ENCODE measurements around the gene DDIAS. TPM values are rescaled to one million over a fixed set of nuclear protein-coding genes. Genes with fewer than 3 reads are reported as not detected.

The DDIAS gene
- total and polyA plus RNA-seq, 2 donors (not counting 1 experiment from before 2014, with no cell fraction given), result 2.3 to 3.0 TPM

DNA sequence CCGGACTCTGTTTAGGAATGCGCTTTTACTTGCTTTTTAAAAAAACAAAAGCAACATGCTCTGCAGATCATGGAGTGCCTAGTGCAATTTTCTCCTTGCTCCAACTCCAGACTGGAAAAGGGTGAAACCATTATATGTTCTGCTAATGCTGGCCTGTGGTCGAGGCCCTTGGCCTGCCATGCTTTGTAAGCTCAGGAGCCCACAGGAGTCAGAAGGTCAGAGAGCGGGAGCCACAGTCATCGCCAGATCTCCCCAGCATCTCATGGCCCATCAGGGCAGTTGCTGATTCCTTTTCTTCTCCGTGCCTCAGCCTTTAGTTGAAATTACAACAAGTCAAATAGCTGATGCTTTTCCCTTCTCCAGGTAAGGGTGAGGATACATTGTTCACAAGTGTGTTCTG is 80.3 kb downstream of the DDIAS start:
- no peak overlapping the region for H2AFZ ChIP-seq (ENCODE audit: low read length)
- no peak overlapping the region for H3K4me2 ChIP-seq (ENCODE audit: extremely low read depth, insufficient read depth, low read length)
- H3K4me3 ChIP-seq (replicated peaks in 1 of 4; ENCODE audit: control extremely low read depth in 1 of 4, insufficient read depth in 1 of 4, low read depth in 3 of 4, low read length in 4 of 4), result no peak overlapping the region
- no peaks in the 10 kb centered on the region for H3K79me2 ChIP-seq (ENCODE audit: control insufficient read depth, insufficient read depth, low read length)
- no peaks in the 10 kb centered on the region for H3K36me3 ChIP-seq (ENCODE audit: control insufficient read depth, insufficient read depth, low read length)
- TF ChIP-seq, protein P1, sequence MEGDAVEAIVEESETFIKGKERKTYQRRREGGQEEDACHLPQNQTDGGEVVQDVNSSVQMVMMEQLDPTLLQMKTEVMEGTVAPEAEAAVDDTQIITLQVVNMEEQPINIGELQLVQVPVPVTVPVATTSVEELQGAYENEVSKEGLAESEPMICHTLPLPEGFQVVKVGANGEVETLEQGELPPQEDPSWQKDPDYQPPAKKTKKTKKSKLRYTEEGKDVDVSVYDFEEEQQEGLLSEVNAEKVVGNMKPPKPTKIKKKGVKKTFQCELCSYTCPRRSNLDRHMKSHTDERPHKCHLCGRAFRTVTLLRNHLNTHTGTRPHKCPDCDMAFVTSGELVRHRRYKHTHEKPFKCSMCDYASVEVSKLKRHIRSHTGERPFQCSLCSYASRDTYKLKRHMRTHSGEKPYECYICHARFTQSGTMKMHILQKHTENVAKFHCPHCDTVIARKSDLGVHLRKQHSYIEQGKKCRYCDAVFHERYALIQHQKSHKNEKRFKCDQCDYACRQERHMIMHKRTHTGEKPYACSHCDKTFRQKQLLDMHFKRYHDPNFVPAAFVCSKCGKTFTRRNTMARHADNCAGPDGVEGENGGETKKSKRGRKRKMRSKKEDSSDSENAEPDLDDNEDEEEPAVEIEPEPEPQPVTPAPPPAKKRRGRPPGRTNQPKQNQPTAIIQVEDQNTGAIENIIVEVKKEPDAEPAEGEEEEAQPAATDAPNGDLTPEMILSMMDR (conservative IDR thresholded peaks at IDR 0.05 in 1 of 2, IDR thresholded peaks at IDR 0.05 in 1 of 2; ENCODE audit: low read depth in 1 of 2, low read length in 2 of 2), result no peak
- TF ChIP-seq EZH2 (IDR thresholded peaks at IDR 0.05; ENCODE audit: low read length, missing control alignments), result no peak
- no peak overlapping the region for H3K9ac ChIP-seq (ENCODE audit: insufficient read depth, low read length)
- no peak for DNase-seq (ENCODE audit: low read depth in 2 of 2)
- H4K20me1 ChIP-seq (ENCODE audit: control insufficient read depth, extremely low read depth, insufficient read depth, low read length), result no peaks in the 10 kb centered on the region
- peaks cover 7% of the 10 kb centered on the region for H3K4me1 ChIP-seq (ENCODE audit: control insufficient read depth, extremely low read depth, insufficient read depth, low read length)
- H3K27ac ChIP-seq (ENCODE audit: insufficient read depth, low read length), result no peak overlapping the region
- H3K9me3 ChIP-seq (ENCODE audit: control insufficient read depth, insufficient read depth, low read depth, low read length), result no peaks in the 10 kb centered on the region
- no peaks in the 10 kb centered on the region for H3K27me3 ChIP-seq (ENCODE audit: control insufficient read depth, insufficient read depth, low read length)

Other genes with a start within 250 kb of the DDIAS start
- 0.17 TPM in 1 of 2 replicates, not detected in the other for gene FAM181B, start 167.9 kb upstream of the DDIAS start, total RNA-seq
- gene FAM181B, start 167.9 kb upstream of the DDIAS start, polyA plus RNA-seq, result not detected in 2 replicates
- gene PRCP, start 1.3 kb upstream of the DDIAS start, total RNA-seq, result 46.5 and 107 TPM in 2 replicates
- 134 and 167 TPM in 2 replicates for gene PRCP, start 1.3 kb upstream of the DDIAS start, polyA plus RNA-seq
- gene RAB30, start 170.2 kb downstream of the DDIAS start, total RNA-seq, result 19.3 and 45.2 TPM in 2 replicates
- gene RAB30, start 170.2 kb downstream of the DDIAS start, polyA plus RNA-seq, result 21.0 and 33.9 TPM in 2 replicates